GM12873 (cell line): ENCODE results near the gene RNMT.

Source experiments
- TF ChIP-seq, protein P1 (sequence below): IDR thresholded peaks from 2 replicates; pipeline ENCODE4 v1.5.1; 2012; ENCODE audit warnings: low read depth, mild to moderate bottlenecking, moderate library complexity, low read length, control low read depth; ENCODE audit not compliant: insufficient read depth; ENCODE audit errors: missing control alignments

RNMT gene

DNA sequence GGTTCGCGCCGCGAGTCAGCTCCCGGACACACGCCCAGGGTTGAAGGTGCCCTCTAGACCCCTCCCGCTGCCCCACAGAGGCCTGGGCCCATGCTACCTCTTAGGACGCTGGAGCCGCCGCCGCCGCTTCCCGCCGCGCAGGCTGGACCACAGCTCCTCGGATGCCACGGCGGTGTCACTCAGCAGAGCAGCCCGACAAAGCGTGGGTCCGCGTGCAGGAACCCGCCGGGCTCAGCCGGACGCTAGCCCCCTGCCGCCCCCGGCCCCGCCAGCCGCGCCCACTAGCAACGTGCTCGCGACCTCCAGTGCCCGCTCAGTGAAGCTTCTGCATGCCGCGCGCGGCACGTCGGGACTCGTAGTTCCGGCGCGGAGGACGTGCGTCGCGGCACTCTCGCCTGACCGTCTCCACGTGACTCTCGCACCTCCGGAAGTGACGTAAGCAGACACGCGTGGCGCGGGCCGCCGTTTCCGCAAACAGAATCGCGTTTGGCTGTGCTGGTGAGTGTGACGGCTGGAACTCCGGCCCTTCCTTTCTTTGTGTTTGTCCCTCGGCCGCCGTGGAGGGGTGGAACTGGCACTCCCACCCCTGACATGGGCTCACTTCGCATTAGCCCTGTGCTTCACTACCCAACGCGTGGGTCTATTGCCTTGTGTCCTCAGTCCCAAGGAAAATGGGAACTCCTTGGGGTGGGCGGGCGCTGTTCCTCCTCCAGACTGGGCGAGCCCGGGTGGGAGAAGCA, at the start of gene RNMT, which contains the start of gene FAM210A:
TSS of gene RNMT (plus strand) at position 442 of the 740 bp plus-strand sequence. CDS start 4,845 bp downstream, outside the sequence.
TSS of gene FAM210A (minus strand) at position 327 of the 740 bp plus-strand sequence. CDS start 44,481 bp downstream, outside the sequence.
- TF ChIP-seq, protein P1, sequence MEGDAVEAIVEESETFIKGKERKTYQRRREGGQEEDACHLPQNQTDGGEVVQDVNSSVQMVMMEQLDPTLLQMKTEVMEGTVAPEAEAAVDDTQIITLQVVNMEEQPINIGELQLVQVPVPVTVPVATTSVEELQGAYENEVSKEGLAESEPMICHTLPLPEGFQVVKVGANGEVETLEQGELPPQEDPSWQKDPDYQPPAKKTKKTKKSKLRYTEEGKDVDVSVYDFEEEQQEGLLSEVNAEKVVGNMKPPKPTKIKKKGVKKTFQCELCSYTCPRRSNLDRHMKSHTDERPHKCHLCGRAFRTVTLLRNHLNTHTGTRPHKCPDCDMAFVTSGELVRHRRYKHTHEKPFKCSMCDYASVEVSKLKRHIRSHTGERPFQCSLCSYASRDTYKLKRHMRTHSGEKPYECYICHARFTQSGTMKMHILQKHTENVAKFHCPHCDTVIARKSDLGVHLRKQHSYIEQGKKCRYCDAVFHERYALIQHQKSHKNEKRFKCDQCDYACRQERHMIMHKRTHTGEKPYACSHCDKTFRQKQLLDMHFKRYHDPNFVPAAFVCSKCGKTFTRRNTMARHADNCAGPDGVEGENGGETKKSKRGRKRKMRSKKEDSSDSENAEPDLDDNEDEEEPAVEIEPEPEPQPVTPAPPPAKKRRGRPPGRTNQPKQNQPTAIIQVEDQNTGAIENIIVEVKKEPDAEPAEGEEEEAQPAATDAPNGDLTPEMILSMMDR = no peak

DNA sequence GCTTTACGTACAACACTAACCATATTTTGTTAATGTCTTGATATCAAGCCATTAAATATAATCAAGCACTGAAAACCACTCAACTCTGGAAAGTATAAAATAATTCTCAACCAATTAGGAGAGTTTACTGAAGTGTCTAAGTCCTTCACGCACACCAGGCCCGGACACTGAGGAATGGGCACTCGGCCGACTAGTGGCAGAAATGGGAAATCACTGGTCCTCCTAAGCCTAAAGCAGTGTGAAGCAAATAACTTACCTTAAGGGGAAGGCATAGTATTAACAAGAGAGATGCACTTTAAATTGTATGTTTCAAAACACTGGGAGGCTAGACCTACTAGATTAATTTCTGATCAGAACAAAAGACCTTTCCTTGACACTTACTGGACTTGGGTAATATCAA, 45.9 kb upstream of the RNMT start:
- TF ChIP-seq, protein P1 = peak; percentile 37

DNA sequence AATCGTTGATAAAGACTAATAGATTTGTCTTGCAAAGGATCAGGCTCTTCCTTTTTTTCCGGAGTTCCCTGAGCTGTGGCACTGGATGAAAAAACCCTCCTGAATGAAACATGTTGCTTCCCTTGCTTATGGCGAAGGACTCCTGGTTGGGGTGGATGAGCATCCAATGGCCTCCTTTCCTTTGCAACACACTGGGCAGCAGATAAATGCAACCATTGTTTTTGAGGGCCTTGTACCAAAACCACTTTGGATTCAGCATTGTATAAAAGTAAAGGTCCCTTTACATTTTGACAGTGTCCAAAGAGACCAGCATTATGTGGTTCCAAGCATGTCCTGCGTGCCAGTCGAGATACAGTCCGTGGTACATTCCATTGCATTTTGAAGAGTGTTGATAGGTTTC, 44.8 kb upstream of the RNMT start:
- TF ChIP-seq, protein P1 = no peak

DNA sequence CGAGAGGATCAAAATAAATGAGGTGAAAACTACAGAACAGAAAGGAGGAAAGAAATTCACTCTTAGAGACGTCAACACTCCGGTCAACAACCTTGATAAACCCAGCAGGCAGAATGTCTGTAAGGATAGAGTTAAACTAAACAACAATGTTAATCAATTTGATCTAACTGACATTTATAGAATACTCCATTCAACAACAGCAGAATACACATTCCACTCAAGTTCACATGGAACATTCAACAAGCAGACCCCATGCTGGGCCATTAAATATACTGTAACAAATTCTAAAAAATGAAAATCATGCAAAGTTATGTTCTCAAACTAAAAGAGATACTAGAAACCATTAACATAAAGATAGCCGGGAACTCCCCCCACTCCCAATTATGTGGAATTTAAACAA, 41.9 kb upstream of the RNMT start:
- TF ChIP-seq, protein P1 = no peak

DNA sequence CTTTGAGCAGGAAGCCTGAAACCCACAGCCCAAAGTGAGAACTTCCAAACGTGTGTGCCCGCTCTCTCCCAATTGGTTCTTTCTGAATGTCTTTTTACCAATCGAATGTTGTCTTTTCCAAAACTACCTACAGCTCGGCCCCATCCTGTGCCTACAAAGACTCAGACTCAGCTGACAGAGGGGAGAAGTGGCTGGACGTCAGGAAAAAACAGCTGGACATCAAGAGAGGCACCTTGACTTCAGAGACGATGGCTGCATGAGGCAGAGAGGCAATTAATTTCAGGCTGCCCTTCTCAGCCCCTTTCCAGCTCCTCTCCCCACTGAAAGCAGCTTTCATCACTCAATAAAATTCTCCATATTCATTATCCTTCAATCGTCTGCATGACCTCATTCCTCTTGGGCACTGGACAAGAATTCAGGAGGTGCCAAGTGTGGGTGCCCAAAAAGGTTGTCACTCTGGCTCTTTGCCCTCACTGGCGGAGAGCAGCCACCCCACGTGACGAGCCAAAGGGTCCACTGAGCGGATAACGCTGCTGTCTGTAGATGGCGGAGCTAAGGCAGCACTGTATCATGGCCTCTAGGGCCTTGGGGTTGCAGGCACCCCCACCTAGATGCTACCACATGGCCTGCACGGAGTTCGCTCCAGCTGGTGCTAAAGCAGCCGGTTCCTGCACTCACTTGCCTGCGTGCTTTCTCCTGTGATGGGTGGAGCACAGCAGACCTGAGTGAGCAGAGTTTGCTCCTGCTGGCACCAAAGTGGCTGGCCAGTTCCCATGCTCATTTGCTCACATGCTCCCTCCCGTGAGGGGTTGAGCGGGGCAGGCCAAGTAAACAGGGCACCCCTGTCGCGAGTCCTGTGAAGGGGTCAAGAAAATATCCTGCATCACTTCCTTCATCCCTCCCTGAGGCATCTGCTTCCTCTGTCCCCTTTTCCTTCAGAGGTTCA, 38.0 kb upstream of the RNMT start:
- TF ChIP-seq, protein P1 = no peak

DNA sequence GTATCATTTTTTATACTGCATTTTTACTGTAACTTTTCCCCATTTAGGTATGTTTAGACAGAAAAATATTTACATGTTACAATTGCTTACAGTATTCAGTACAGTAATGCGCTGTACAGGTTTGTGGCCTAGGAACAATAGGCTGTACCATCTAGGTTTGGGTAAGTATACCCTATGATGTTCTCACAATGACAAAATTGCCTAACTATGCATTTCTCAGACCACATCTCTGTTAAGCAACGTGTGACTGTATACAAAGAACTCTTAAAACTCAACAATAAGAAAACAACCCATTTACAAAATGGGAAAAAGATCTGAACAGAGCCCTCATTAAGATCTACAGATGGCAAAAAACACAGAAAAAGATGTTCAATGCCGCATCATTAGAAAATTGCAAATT, 29.5 kb upstream of the RNMT start:
- TF ChIP-seq, protein P1 = no peak

DNA sequence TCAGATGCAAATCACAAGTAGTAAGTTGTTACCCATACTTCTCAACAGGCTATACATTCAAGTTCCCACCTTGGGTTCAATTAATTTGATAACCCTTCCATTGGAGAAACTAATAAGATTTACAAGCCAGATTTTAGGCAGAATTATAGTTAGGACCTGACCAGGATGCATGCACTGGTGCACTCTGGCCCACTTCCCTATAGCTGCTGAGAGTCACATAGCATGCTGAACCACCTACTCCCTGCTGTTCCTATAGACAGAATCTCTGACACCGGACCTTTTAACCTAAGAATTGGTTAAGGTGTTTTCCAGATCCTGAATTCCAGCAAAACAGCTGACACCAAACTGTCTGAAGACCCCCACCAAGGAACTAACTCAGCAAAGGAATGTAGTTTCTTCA, 26.3 kb upstream of the RNMT start:
- TF ChIP-seq, protein P1 = no peak
